Measurements from ENCODE around the gene SMIM35.

DNA sequence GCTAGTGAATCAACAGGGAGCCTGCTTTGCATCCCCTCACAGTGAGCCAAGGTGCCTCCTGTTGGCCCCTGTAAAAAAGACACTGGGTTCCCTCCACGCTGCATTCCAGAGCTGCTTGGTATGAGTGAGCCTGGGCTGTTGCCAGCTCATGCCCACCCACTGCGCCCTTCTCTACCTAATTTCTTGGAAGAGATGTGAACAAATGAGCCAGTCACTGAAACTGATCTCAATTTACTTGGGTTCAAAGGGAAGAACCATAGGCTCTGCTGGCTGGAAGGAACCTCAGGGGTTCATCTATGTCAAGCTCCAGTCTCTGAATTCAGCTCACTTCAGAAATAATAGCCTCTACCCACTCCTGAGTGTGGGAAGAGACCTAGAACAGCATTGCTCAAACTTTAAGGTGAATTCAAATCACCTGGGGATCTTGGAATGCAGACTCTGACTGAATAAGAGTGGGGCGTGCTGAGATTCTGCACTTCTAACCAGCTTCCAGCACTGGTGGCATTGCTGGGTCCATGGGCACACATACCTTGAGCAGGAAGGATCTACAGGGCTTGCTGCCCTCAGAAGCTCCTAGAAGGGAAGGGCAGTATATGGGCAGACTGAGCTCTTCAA is 15.2 kb downstream of the SMIM35 start:
- no peak for TF ChIP-seq POLR2A (IDR thresholded peaks at IDR 0.05)
- TF ChIP-seq, protein P1, sequence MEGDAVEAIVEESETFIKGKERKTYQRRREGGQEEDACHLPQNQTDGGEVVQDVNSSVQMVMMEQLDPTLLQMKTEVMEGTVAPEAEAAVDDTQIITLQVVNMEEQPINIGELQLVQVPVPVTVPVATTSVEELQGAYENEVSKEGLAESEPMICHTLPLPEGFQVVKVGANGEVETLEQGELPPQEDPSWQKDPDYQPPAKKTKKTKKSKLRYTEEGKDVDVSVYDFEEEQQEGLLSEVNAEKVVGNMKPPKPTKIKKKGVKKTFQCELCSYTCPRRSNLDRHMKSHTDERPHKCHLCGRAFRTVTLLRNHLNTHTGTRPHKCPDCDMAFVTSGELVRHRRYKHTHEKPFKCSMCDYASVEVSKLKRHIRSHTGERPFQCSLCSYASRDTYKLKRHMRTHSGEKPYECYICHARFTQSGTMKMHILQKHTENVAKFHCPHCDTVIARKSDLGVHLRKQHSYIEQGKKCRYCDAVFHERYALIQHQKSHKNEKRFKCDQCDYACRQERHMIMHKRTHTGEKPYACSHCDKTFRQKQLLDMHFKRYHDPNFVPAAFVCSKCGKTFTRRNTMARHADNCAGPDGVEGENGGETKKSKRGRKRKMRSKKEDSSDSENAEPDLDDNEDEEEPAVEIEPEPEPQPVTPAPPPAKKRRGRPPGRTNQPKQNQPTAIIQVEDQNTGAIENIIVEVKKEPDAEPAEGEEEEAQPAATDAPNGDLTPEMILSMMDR (IDR thresholded peaks at IDR 0.05): no peak
- TF ChIP-seq POLR2AphosphoS5 (IDR thresholded peaks at IDR 0.05): no peak
